Epithelial cell of proximal tubule (primary cell): Measurements from ENCODE around the gene LUC7L. TPM values are rescaled to one million over a fixed set of nuclear protein-coding genes. Genes with fewer than 3 reads are reported as not detected.
"Not testable (repeated sequence)": the region's sequence is repeated elsewhere in the genome, so short reads cannot be mapped to it uniquely, and the experiment has no call there.

Source experiments
- DNase-seq: peaks from one replicate; pipeline ENCODE4 v3.0.0-alpha.2; 2011; ENCODE audit warnings: low read depth
- H3K4me3 ChIP-seq: 2 replicates; pipeline ENCODE4 v1.5.1; 2011; ENCODE audit warnings: low read depth, mild to moderate bottlenecking, low read length
- CTCF ChIP-seq: conservative IDR thresholded peaks from 2 replicates; pipeline ENCODE4 v1.5.1; 2012; ENCODE audit warnings: low read depth, mild to moderate bottlenecking, low read length
- total RNA-seq: library from RNA; depleted of rRNA; stranded (reverse); fragments of >200 nt; gene quantifications from 2 replicates; pipeline ENCODE4 v1.2.3, GENCODE V29; 2015

The LUC7L gene
- total RNA-seq, 1 donor from 2014 or later, result 77.6 TPM

GRCh38 chr16:177981-178667, 51.1 kb downstream of the LUC7L start:
- no peak for DNase-seq
- H3K4me3 ChIP-seq, result no peak overlapping the region
- no peak for TF ChIP-seq CTCF

GRCh38 chr16:177394-177822, 51.8 kb downstream of the LUC7L start:
- no peak overlapping the region for H3K4me3 ChIP-seq
- no peak for TF ChIP-seq CTCF
- DNase-seq, result no peak

- H3K4me3 ChIP-seq, DNase-seq: not testable (repeated sequence)
Measured at GRCh38 chr16:176477-177382, 52.5 kb downstream of the LUC7L start, which contains the start of gene HBA1. TSS of gene HBA1 (plus strand) at chr16:176680. CDS start at chr16:176717, 37 bp downstream.

- not testable (repeated sequence) for DNase-seq
Measured at GRCh38 chr16:176006-176405, 53.2 kb downstream of the LUC7L start.

GRCh38 chr16:175011-175949, 54.0 kb downstream of the LUC7L start:
- TF ChIP-seq CTCF, result no peak
- DNase-seq, result no peak
- no peak overlapping the region for H3K4me3 ChIP-seq

More at GRCh38 chr16:176006-176405, 53.2 kb downstream of the LUC7L start:
- H3K4me3 ChIP-seq, result not testable (repeated sequence)

- not testable (repeated sequence) for DNase-seq
Measured at GRCh38 chr16:173928-174769, 55.1 kb downstream of the LUC7L start.

GRCh38 chr16:173211-173854, 55.9 kb downstream of the LUC7L start:
- not testable (repeated sequence) for DNase-seq, H3K4me3 ChIP-seq

More at GRCh38 chr16:173928-174769, 55.1 kb downstream of the LUC7L start:
- H3K4me3 ChIP-seq, result not testable (repeated sequence)

- H3K4me3 ChIP-seq, result not testable (repeated sequence)
Measured at GRCh38 chr16:172374-172941, 56.8 kb downstream of the LUC7L start, which contains the start of gene HBA2. TSS of gene HBA2 (plus strand) at chr16:172876. CDS start at chr16:172913, 37 bp downstream.

More at GRCh38 chr16:172374-172941, 56.8 kb downstream of the LUC7L start, which contains the start of gene HBA2:
- DNase-seq, result not testable (repeated sequence)
